PC-9 (cell line): ENCODE results near the gene ENKUR.

ENCODE experiments used
- CTCF ChIP-seq: fragments of 200-600 bp; sonication (generic); conservative IDR thresholded peaks from 2 replicates; pipeline ENCODE4 v1.6.1; 2017; ENCODE audit warnings: mixed run types, antibody characterized with exemption, mild to moderate bottlenecking, moderate library complexity
- EZH2 ChIP-seq: fragments of 200-600 bp; sonication (generic); IDR thresholded peaks from 2 replicates; pipeline ENCODE4 v1.8.0; 2017; ENCODE audit warnings: antibody characterized with exemption, low read depth

- no peak for TF ChIP-seq EZH2
- TF ChIP-seq CTCF = no peak
Measured at GRCh38 chr10:25056726-25057125, 40.8 kb upstream of the ENKUR start.
